B cell (primary cell): Measurements from ENCODE around the gene MRPS25. TPM values are rescaled to one million over a fixed set of nuclear protein-coding genes. Genes with fewer than 3 reads are reported as not detected.

Source experiments
- ATAC-seq: fragments of 200-7000 bp; cut with Tn5 transposase; one replicate; pipeline ENCODE4 v1.10.0; 2021; ENCODE audit warnings: low read depth, mild to moderate bottlenecking, moderate number of reproducible peaks, moderate library complexity
- CTCF ChIA-PET: fragments of 350-600 bp; sonication (Branson Sonifier 250); formaldehyde crosslinking; loops from one replicate; lab custom pipeline; 2021; ENCODE audit warnings: antibody characterized with exemption, inconsistent platforms; lab: Charles Lee
- POLR2A ChIA-PET: fragments of 350-600 bp; sonication (Branson Sonifier 250); formaldehyde crosslinking; loops from one replicate; lab custom pipeline; 2021; ENCODE audit warnings: antibody characterized with exemption; lab: Charles Lee
- DNase-seq: peaks from one replicate; pipeline ENCODE4 v3.0.0; 2013
- H2AFZ ChIP-seq: 2 replicates; pipeline ENCODE4 v1.6.1; 2012; ENCODE audit warnings: mild to moderate bottlenecking, low read depth, low read length; ENCODE audit not compliant: insufficient read depth, poor library complexity, severe bottlenecking
- H3K27ac ChIP-seq, 2 donors: 1 replicate in 1 of 2; 2 replicates in 1 of 2; pipeline ENCODE4 v1.5.1; 2012 to 2013; ENCODE audit warnings: low read length in 2 of 2, mild to moderate bottlenecking in 2 of 2, moderate library complexity in 1 of 2
- H3K27me3 ChIP-seq, 4 experiments: fragments of 200-600 bp in 1 of 4; sonication (generic) in 1 of 4; replicated peaks in 1 of 4; 1 replicate in 2 of 4; 2 replicates in 2 of 4; pipeline versions ENCODE4 v1.6.1 to v1.7.0; 2013 to 2016; ENCODE audit warnings: low read length in 3 of 4, mild to moderate bottlenecking in 2 of 4, mixed read lengths in 1 of 4, moderate library complexity in 1 of 4; ENCODE audit not compliant: insufficient read depth in 4 of 4, control insufficient read depth in 3 of 4; ENCODE audit errors: control extremely low read depth in 1 of 4
- H3K36me3 ChIP-seq, 2 experiments: replicated peaks in 1 of 2; 1 replicate in 1 of 2; 2 replicates in 1 of 2; pipeline versions ENCODE4 v1.6.1 to v1.7.1; 2013; ENCODE audit warnings: low read length in 1 of 2; ENCODE audit not compliant: insufficient read depth in 2 of 2, control insufficient read depth in 1 of 2; ENCODE audit errors: control extremely low read depth in 1 of 2, extremely low read depth in 1 of 2
- H3K4me1 ChIP-seq, 2 donors: fragments of 200-600 bp in 1 of 2; sonication (generic) in 1 of 2; 1 replicate in 1 of 2; 2 replicates in 1 of 2; pipeline versions ENCODE4 v1.5.1 to v1.6.1; 2013 to 2017; ENCODE audit warnings: low read length in 2 of 2; ENCODE audit not compliant: control insufficient read depth in 2 of 2, insufficient read depth in 2 of 2
- H3K4me2 ChIP-seq: replicated peaks from 2 replicates; pipeline ENCODE3; 2012; ENCODE audit warnings: mild to moderate bottlenecking, low read depth, low read length; ENCODE audit not compliant: poor library complexity, severe bottlenecking
- H3K4me3 ChIP-seq, 5 experiments: fragments of 200-600 bp in 1 of 5; sonication (generic) in 1 of 5; 1 replicate in 3 of 5; 2 replicates in 2 of 5; pipeline versions ENCODE4 v1.5.1 to v1.7.0; 2011 to 2016; ENCODE audit warnings: low read length in 4 of 5, mild to moderate bottlenecking in 4 of 5, low read depth in 2 of 5, control low read depth in 1 of 5, moderate library complexity in 1 of 5; ENCODE audit not compliant: insufficient read depth in 1 of 5; ENCODE audit errors: control extremely low read depth in 1 of 5, extremely low read depth in 1 of 5
- H3K79me2 ChIP-seq: fragments of 200-600 bp; sonication (generic); one replicate; pipeline ENCODE4 v1.6.0; 2016; ENCODE audit warnings: low read length; ENCODE audit not compliant: control insufficient read depth, insufficient read depth
- H3K9ac ChIP-seq: fragments of 200-600 bp; sonication (generic); 2 replicates; pipeline ENCODE4 v1.6.1; 2017; ENCODE audit warnings: mild to moderate bottlenecking, low read length, moderate library complexity
- H3K9me3 ChIP-seq, 3 donors: one replicate each; pipeline versions ENCODE4 v1.6.1 to v1.7.1; 2013; ENCODE audit warnings: low read length in 2 of 3; ENCODE audit not compliant: control insufficient read depth in 2 of 3, insufficient read depth in 1 of 3; ENCODE audit errors: control extremely low read depth in 1 of 3
- H4K20me1 ChIP-seq: 2 replicates; pipeline ENCODE4 v1.6.0; 2012; ENCODE audit warnings: mild to moderate bottlenecking, low read length; ENCODE audit not compliant: insufficient read depth, control insufficient read depth, poor library complexity, severe bottlenecking
- H3K27ac Mint-ChIP-seq: one replicate; pipeline ENCODE4 v1.8.0; 2021; ENCODE audit warnings: mixed read lengths
- H3K27me3 Mint-ChIP-seq: one replicate; pipeline ENCODE4 v1.8.0; 2021; ENCODE audit warnings: mixed read lengths
- H3K4me1 Mint-ChIP-seq: one replicate; pipeline ENCODE4 v1.8.0; 2021; ENCODE audit warnings: mixed read lengths
- H3K4me3 Mint-ChIP-seq: one replicate; pipeline ENCODE4 v1.8.0; 2021; ENCODE audit warnings: mixed read lengths
- H3K9me3 Mint-ChIP-seq: one replicate; pipeline ENCODE4 v1.8.0; 2022; ENCODE audit warnings: mixed read lengths; ENCODE audit not compliant: insufficient read depth
- CTCF ChIP-seq: fragments of 200-600 bp; IDR thresholded peaks from one replicate; pipeline ENCODE4 v1.8.0; 2022; ENCODE audit warnings: antibody characterized with exemption, mild to moderate bottlenecking
- EZH2 ChIP-seq: IDR thresholded peaks from 2 replicates; pipeline ENCODE4 v1.6.1; 2012; ENCODE audit warnings: borderline replicate concordance, low read depth, mild to moderate bottlenecking, moderate library complexity, low read length; ENCODE audit not compliant: insufficient read depth, poor library complexity, severe bottlenecking
- WGBS: methylation state at CpG from one replicate; pipeline ENCODE4 v1.1.5; 2013; ENCODE audit warnings: missing lambda C conversion rate; ENCODE audit not compliant: insufficient coverage; 5-methylcytosine and 5-hydroxymethylcytosine counted together
- intact Hi-C: fragments of 100-400 bp; cut with micrococcal nuclease; formaldehyde crosslinking; loops from one replicate; pipeline ENCODE4 v1.10.0; 2022
- polyA plus RNA-seq: library from polyadenylated mRNA; depleted of rRNA; stranded (reverse); fragments of >200 nt; gene quantifications from 2 replicates; pipeline ENCODE4 v1.2.3, GENCODE V29; 2012
- total RNA-seq, 2 donors: library from RNA; stranded (reverse); fragments of 120-200 nt in 1 of 2; gene quantifications; 1 replicate in 1 of 2; 2 replicates in 1 of 2; pipeline versions ENCODE4 v1.2.3 to v1.2.4, GENCODE V29; 2013 to 2022

MRPS25 gene
- total and polyA plus RNA-seq, 2 donors (not counting 1 experiment from before 2014, with no cell fraction given) = 94.9 to 105 TPM

- Histone ChIP-seq H2AFZ (peak overlapping the region; percentile 89), H3K27me3 (no peaks in the 10 kb centered on the region), H3K4me1 (peaks cover 18 to 23% of the 10 kb centered on the region in 2 donors), H3K4me3 (peak overlapping the region; percentile 36 to 93 (median 79)), H3K27ac (peak overlapping the region; percentile 66 to 89), H3K9me3 (no peaks in the 10 kb centered on the region), H3K79me2 (peaks cover 45% of the 10 kb centered on the region), H4K20me1 (peaks cover 20% of the 10 kb centered on the region), H3K4me2 (peak overlapping the region; percentile 92), H3K9ac (peak overlapping the region; percentile 94), H3K36me3 (peaks cover 0 to under 1% of the 10 kb centered on the region in 2 experiments)
- TF ChIP-seq CTCF = no peak
- no peak for TF ChIP-seq EZH2
- peaks cover 23% of the 10 kb centered on the region for H3K4me1 Mint-ChIP-seq
- WGBS = 2% methylated on average over 25 of the region's 25 CpGs
- peak overlapping the region; percentile 63 for H3K27ac Mint-ChIP-seq
- no peaks in the 10 kb centered on the region for H3K27me3 Mint-ChIP-seq
- peak overlapping the region; percentile 100 for H3K4me3 Mint-ChIP-seq
- POLR2A ChIA-PET = interaction anchor here (0.9 to 1.8 kb wide), 5 partner anchors 14 to 414 kb away, joined by 3 to 18 read pairs (median 4); partner anchors contain the start of genes NR2C2 and RBSN
- no peaks in the 10 kb centered on the region for H3K9me3 Mint-ChIP-seq
- CTCF ChIA-PET = interaction anchor here (1.6 to 2.1 kb wide), 5 partner anchors 9 to 75 kb away, joined by 3 to 5 read pairs (median 4); no protein-coding TSS in a partner anchor
- intact Hi-C loops = loop anchor here (2.0 kb wide), 1 partner anchor 414 kb away; the partner anchor contains the start of gene CCDC174
- ATAC-seq (no peak), DNase-seq (no peak)
These were observed 748 bp downstream of the MRPS25 start for GRCh38 chr3:15064299-15064834.
